HL-60 (cell line): ENCODE measurements around the gene PDE1C.

Source experiments
- DNase-seq, 2 experiments: peaks; one replicate each; pipeline ENCODE4 v3.0.0-alpha.2; 2010 to 2020; ENCODE audit warnings: low read depth in 1 of 2, low spot score in 1 of 2
- H3K27ac ChIP-seq: fragments of 250-450 bp; sonication (Bioruptor Pico); replicated peaks from 2 replicates; pipeline ENCODE4 v1.5.1; 2020; ENCODE audit warnings: mild to moderate bottlenecking, moderate library complexity
- H3K27me3 ChIP-seq: fragments of 250-450 bp; sonication (Bioruptor Pico); 2 replicates; pipeline ENCODE4 v1.5.1; 2021; ENCODE audit warnings: mild to moderate bottlenecking, moderate library complexity; ENCODE audit not compliant: insufficient read depth, poor library complexity, severe bottlenecking
- H3K4me3 ChIP-seq: replicated peaks from 2 replicates; pipeline ENCODE4 v1.5.1; 2011; ENCODE audit warnings: mild to moderate bottlenecking, control low read depth, low read length; ENCODE audit not compliant: insufficient read depth
- GABPA ChIP-seq: IDR thresholded peaks from 2 replicates; pipeline ENCODE4 v1.6.1; 2012; ENCODE audit warnings: low read depth
- POLR2AphosphoS5 ChIP-seq: IDR thresholded peaks from 2 replicates; pipeline ENCODE4 v1.6.1; 2012; ENCODE audit warnings: low read depth
- SPI1 ChIP-seq: IDR thresholded peaks from 2 replicates; pipeline ENCODE4 v1.6.1; 2012; ENCODE audit warnings: low read depth, mild to moderate bottlenecking, borderline replicate concordance
- TF ChIP-seq, protein P1 (sequence below): IDR thresholded peaks from one replicate; pipeline ENCODE4 v1.5.1; 2011; ENCODE audit warnings: low read length, control low read depth, inconsistent platforms; ENCODE audit not compliant: insufficient read depth
- TF ChIP-seq, protein P2 (sequence below): IDR thresholded peaks from 2 replicates; pipeline ENCODE4 v1.6.1; 2012; ENCODE audit warnings: low read depth; ENCODE audit not compliant: insufficient replicate concordance

PDE1C gene

DNA sequence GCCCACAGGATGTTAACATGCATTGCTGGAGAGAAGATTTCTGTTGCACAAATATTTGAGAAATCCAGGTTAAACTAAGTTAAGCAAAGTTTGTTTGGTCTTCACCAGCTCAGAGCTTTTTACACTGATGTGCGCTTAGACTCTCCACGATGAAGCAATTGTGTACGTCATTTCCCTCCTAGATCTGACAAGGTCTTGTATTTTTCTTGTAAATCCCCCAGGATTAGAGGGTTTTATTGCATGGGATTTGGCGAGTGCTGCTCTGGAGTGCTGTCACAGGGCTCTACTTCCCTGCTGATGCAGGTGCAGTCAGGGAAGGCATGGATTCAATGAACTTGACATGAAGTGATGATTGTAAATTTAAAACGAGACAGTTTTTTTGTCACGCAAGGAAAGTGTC lies 173.3 kb downstream of the PDE1C start:
- Histone ChIP-seq H3K4me3 (no peak overlapping the region), H3K27ac (no peak overlapping the region), H3K27me3 (no peaks in the 10 kb centered on the region)
- TF ChIP-seq, protein P1, sequence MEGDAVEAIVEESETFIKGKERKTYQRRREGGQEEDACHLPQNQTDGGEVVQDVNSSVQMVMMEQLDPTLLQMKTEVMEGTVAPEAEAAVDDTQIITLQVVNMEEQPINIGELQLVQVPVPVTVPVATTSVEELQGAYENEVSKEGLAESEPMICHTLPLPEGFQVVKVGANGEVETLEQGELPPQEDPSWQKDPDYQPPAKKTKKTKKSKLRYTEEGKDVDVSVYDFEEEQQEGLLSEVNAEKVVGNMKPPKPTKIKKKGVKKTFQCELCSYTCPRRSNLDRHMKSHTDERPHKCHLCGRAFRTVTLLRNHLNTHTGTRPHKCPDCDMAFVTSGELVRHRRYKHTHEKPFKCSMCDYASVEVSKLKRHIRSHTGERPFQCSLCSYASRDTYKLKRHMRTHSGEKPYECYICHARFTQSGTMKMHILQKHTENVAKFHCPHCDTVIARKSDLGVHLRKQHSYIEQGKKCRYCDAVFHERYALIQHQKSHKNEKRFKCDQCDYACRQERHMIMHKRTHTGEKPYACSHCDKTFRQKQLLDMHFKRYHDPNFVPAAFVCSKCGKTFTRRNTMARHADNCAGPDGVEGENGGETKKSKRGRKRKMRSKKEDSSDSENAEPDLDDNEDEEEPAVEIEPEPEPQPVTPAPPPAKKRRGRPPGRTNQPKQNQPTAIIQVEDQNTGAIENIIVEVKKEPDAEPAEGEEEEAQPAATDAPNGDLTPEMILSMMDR = no peak
- TF ChIP-seq POLR2AphosphoS5 = no peak
- TF ChIP-seq GABPA = no peak
- TF ChIP-seq, protein P2, sequence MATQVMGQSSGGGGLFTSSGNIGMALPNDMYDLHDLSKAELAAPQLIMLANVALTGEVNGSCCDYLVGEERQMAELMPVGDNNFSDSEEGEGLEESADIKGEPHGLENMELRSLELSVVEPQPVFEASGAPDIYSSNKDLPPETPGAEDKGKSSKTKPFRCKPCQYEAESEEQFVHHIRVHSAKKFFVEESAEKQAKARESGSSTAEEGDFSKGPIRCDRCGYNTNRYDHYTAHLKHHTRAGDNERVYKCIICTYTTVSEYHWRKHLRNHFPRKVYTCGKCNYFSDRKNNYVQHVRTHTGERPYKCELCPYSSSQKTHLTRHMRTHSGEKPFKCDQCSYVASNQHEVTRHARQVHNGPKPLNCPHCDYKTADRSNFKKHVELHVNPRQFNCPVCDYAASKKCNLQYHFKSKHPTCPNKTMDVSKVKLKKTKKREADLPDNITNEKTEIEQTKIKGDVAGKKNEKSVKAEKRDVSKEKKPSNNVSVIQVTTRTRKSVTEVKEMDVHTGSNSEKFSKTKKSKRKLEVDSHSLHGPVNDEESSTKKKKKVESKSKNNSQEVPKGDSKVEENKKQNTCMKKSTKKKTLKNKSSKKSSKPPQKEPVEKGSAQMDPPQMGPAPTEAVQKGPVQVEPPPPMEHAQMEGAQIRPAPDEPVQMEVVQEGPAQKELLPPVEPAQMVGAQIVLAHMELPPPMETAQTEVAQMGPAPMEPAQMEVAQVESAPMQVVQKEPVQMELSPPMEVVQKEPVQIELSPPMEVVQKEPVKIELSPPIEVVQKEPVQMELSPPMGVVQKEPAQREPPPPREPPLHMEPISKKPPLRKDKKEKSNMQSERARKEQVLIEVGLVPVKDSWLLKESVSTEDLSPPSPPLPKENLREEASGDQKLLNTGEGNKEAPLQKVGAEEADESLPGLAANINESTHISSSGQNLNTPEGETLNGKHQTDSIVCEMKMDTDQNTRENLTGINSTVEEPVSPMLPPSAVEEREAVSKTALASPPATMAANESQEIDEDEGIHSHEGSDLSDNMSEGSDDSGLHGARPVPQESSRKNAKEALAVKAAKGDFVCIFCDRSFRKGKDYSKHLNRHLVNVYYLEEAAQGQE = no peak
- TF ChIP-seq SPI1 = no peak
- no peak for DNase-seq

DNA sequence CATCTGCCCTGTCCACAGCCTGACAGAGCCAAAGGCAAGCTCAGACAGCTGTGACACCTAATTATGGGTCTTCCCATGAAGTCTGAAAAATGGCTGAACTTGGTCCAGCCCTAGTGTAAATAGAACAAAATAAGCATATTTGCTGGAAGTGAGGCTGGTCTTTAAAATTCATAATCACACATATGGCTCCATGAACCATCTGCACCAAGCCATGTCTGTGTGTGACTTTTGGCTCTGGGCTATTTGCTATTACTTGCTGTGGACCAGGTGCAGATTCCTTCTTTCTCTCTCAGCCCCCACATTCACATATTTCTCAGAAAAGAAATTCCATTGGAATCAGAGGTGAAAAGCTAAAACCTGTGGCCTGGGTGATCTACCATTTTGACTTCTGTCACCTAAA lies 175.9 kb downstream of the PDE1C start:
- TF ChIP-seq POLR2AphosphoS5 (no peak), SPI1 (no peak), GABPA (no peak)
- TF ChIP-seq, protein P1 = no peak
- TF ChIP-seq, protein P2 = no peak
- no peak overlapping the region for H3K27ac ChIP-seq
- no peaks in the 10 kb centered on the region for H3K27me3 ChIP-seq
- no peak for DNase-seq
- no peak overlapping the region for H3K4me3 ChIP-seq

DNA sequence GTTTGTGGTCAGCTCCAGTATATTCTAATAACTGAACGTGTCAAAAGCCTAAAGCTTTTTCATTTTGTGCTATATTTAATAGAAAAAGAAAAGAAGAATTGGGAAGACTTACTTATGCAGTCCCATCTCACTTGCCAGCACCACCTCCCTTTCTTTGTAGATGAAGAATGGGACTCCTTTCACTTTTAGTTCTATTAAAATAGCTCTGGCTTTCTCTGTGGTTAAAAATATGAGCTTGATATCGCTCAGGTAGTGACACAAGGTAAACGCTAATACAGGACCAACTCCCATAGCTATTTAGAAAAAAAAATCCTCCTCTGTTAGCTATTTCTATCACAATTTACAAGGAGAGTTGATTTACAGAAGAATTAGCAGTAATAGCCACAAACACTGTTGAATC lies 176.8 kb downstream of the PDE1C start:
- TF ChIP-seq, protein P1 = no peak
- TF ChIP-seq GABPA (no peak), POLR2AphosphoS5 (no peak), SPI1 (no peak)
- TF ChIP-seq, protein P2 = no peak
- H3K4me3 ChIP-seq = no peak overlapping the region
- H3K27ac ChIP-seq = no peak overlapping the region
- no peak for DNase-seq
- no peaks in the 10 kb centered on the region for H3K27me3 ChIP-seq
